Measurements from ENCODE around the gene HECW1.

The HECW1 gene

GRCh38 chr7:43204081-43204480 is 91.6 kb downstream of the HECW1 start:
- Histone ChIP-seq H3K9me3 (ENCODE audit: control insufficient read depth, insufficient read depth, low read depth, low read length) (no peaks in the 10 kb centered on the region), H3K27ac (ENCODE audit: extremely low read depth, low read depth, low read length) (no peak overlapping the region), H3K36me3 (ENCODE audit: control insufficient read depth in 2 of 2, insufficient read depth in 1 of 2, low read length in 2 of 2) (no peaks in the 10 kb centered on the region), H3K4me3 (ENCODE audit: low read depth, low read length) (no peak overlapping the region), H3K4me1 (ENCODE audit: control insufficient read depth, insufficient read depth, low read length) (no peaks in the 10 kb centered on the region)
- TF ChIP-seq YY1 (tag by site-specific recombination; IDR thresholded peaks at IDR 0.05) (no peak), ZNF488 (tag by site-specific recombination; IDR thresholded peaks at IDR 0.05) (no peak), ZNF501 (tag by site-specific recombination; IDR thresholded peaks at IDR 0.05) (no peak), ZNF335 (tag by site-specific recombination; conservative IDR thresholded peaks at IDR 0.05) (no peak), TCF7L2 (IDR thresholded peaks at IDR 0.05; ENCODE audit: borderline replicate concordance, low read depth, low read length) (no peak), ZNF473 (tag by site-specific recombination; IDR thresholded peaks at IDR 0.05) (no peak), ZNF280D (tag by site-specific recombination; IDR thresholded peaks at IDR 0.05) (no peak), PRDM6 (tag by site-specific recombination; IDR thresholded peaks at IDR 0.05) (no peak)
- POLR2A ChIA-PET = no interaction called here
- CTCF ChIA-PET = no interaction called here

- H3K27ac ChIP-seq (ENCODE audit: extremely low read depth, low read depth, low read length) = no peak overlapping the region
- no peaks in the 10 kb centered on the region for H3K4me1 ChIP-seq (ENCODE audit: control insufficient read depth, insufficient read depth, low read length)
- ChIA-PET CTCF (no interaction called here), POLR2A (no interaction called here)
- H3K36me3 ChIP-seq (ENCODE audit: control insufficient read depth in 2 of 2, insufficient read depth in 1 of 2, low read length in 2 of 2) = no peaks in the 10 kb centered on the region
- no peak overlapping the region for H3K4me3 ChIP-seq (ENCODE audit: low read depth, low read length)
- TF ChIP-seq ZNF747 (tag by site-specific recombination; IDR thresholded peaks at IDR 0.05) (no peak), YY2 (tag by site-specific recombination; IDR thresholded peaks at IDR 0.05) (no peak), BCL6B (tag by site-specific recombination; IDR thresholded peaks at IDR 0.05) (no peak), ZNF791 (tag by site-specific recombination; IDR thresholded peaks at IDR 0.05) (no peak), ZSCAN5A (tag by site-specific recombination; IDR thresholded peaks at IDR 0.05) (no peak), ZNF768 (tag by site-specific recombination; IDR thresholded peaks at IDR 0.05) (no peak), ZNF521 (tag by site-specific recombination; IDR thresholded peaks at IDR 0.05) (no peak)
- no peaks in the 10 kb centered on the region for H3K9me3 ChIP-seq (ENCODE audit: control insufficient read depth, insufficient read depth, low read depth, low read length)
Measured at GRCh38 chr7:43205171-43205795, 92.8 kb downstream of the HECW1 start.
